Activated CD4-positive, alpha-beta memory T cell treated with anti-CD3 and anti-CD28 coated beads, Interleukin-2, amount 10 ng/mL, durations not matched to agents 7 days and 5 days (primary cell): ENCODE results near the gene ADAD2. TPM values are rescaled to one million over a fixed set of nuclear protein-coding genes. Genes with fewer than 3 reads are reported as not detected.
A peak's percentile ranks its signal among the peaks of the same experiment; 100 is the strongest.

Source experiments
- CTCF ChIA-PET: fragments of 350-600 bp; sonication (Branson Sonifier 250); formaldehyde crosslinking; loops from one replicate; lab custom pipeline; 2021; ENCODE audit warnings: antibody characterized with exemption, inconsistent platforms; lab: Charles Lee
- POLR2A ChIA-PET: fragments of 350-600 bp; sonication (Branson Sonifier 250); formaldehyde crosslinking; loops from one replicate; lab custom pipeline; 2021; ENCODE audit warnings: antibody characterized with exemption; lab: Charles Lee
- DNase-seq: peaks from one replicate; pipeline ENCODE4 v3.0.0-alpha.2; 2020
- H3K27ac Mint-ChIP-seq: one replicate; pipeline ENCODE4 v1.8.0; 2021; ENCODE audit warnings: mild to moderate bottlenecking, mixed read lengths
- H3K27me3 Mint-ChIP-seq: one replicate; pipeline ENCODE4 v1.8.0; 2021; ENCODE audit warnings: mixed read lengths
- H3K36me3 Mint-ChIP-seq: one replicate; pipeline ENCODE4 v1.8.0; 2021; ENCODE audit warnings: low read depth, mixed read lengths
- H3K4me1 Mint-ChIP-seq: one replicate; pipeline ENCODE4 v1.8.0; 2021; ENCODE audit warnings: mixed read lengths
- H3K4me3 Mint-ChIP-seq: one replicate; pipeline ENCODE4 v1.8.0; 2021; ENCODE audit warnings: mild to moderate bottlenecking, mixed read lengths
- H3K9me3 Mint-ChIP-seq: one replicate; pipeline ENCODE4 v1.8.0; 2021; ENCODE audit warnings: mixed read lengths
- total RNA-seq, 2 experiments: library from RNA; stranded (reverse); gene quantifications; one replicate each; pipeline ENCODE4 v1.2.3, GENCODE V29; 2021

The ADAD2 gene
- total RNA-seq, 2 experiments from 2014 or later, result not detected

- Mint-ChIP-seq H3K36me3 (peaks cover 15% of the 10 kb centered on the region), H3K4me3 (no peak overlapping the region), H3K27ac (no peak overlapping the region), H3K9me3 (no peaks in the 10 kb centered on the region), H3K27me3 (peaks cover 9% of the 10 kb centered on the region), H3K4me1 (peaks cover 2% of the 10 kb centered on the region)
- ChIA-PET CTCF (no interaction called here), POLR2A (interaction anchor here (0.6 kb wide), 1 partner anchor 10 kb away, joined by 4 read pairs; no protein-coding TSS in a partner anchor)
- DNase-seq, result no peak
Observed at GRCh38 chr16:84178892-84179611, 11.9 kb upstream of the ADAD2 start.

- Mint-ChIP-seq H3K36me3 (peaks cover 18% of the 10 kb centered on the region), H3K4me3 (no peak overlapping the region), H3K27me3 (peaks cover 5% of the 10 kb centered on the region), H3K9me3 (no peaks in the 10 kb centered on the region), H3K4me1 (peaks cover 6% of the 10 kb centered on the region), H3K27ac (no peak overlapping the region)
- POLR2A ChIA-PET, result no interaction called here
- CTCF ChIA-PET, result no interaction called here
- DNase-seq, result no peak
Observed at GRCh38 chr16:84179612-84180320, 11.2 kb upstream of the ADAD2 start.

GRCh38 chr16:84180519-84181140, 10.3 kb upstream of the ADAD2 start:
- ChIA-PET POLR2A (no interaction called here), CTCF (no interaction called here)
- DNase-seq, result no peak
- H3K4me3 Mint-ChIP-seq, result no peak overlapping the region
- H3K9me3 Mint-ChIP-seq, result no peaks in the 10 kb centered on the region
- no peak overlapping the region for H3K27ac Mint-ChIP-seq
- no peaks in the 10 kb centered on the region for H3K27me3 Mint-ChIP-seq
- H3K36me3 Mint-ChIP-seq, result peaks cover 20% of the 10 kb centered on the region
- peaks cover 13% of the 10 kb centered on the region for H3K4me1 Mint-ChIP-seq

- H3K4me1 Mint-ChIP-seq, result peaks cover 20% of the 10 kb centered on the region
- no peaks in the 10 kb centered on the region for H3K27me3 Mint-ChIP-seq
- no peak overlapping the region for H3K4me3 Mint-ChIP-seq
- CTCF ChIA-PET, result no interaction called here
- DNase-seq, result no peak
- no peaks in the 10 kb centered on the region for H3K9me3 Mint-ChIP-seq
- peaks cover 20% of the 10 kb centered on the region for H3K36me3 Mint-ChIP-seq
- POLR2A ChIA-PET, result interaction anchor here (0.9 kb wide), 1 partner anchor 8 kb away, joined by 3 read pairs; no protein-coding TSS in a partner anchor
- no peak overlapping the region for H3K27ac Mint-ChIP-seq
Observed at GRCh38 chr16:84181144-84181915, 9.6 kb upstream of the ADAD2 start.

GRCh38 chr16:84182104-84182503, 8.9 kb upstream of the ADAD2 start:
- Mint-ChIP-seq H3K36me3 (peaks cover 23% of the 10 kb centered on the region), H3K9me3 (no peaks in the 10 kb centered on the region), H3K27me3 (no peaks in the 10 kb centered on the region), H3K4me3 (no peak overlapping the region), H3K4me1 (peaks cover 22% of the 10 kb centered on the region), H3K27ac (no peak overlapping the region)
- ChIA-PET POLR2A (interaction anchor here (0.9 kb wide), 1 partner anchor 9 kb away, joined by 3 read pairs; no protein-coding TSS in a partner anchor), CTCF (interaction anchor here (1.5 kb wide), 1 partner anchor 94 kb away, joined by 3 read pairs; no protein-coding TSS in a partner anchor)
- no peak for DNase-seq

- DNase-seq, result no peak
- peaks cover 18% of the 10 kb centered on the region for H3K36me3 Mint-ChIP-seq
- POLR2A ChIA-PET, result interaction anchor here (0.9 kb wide), 1 partner anchor 10 kb away, joined by 3 read pairs; no protein-coding TSS in a partner anchor
- no peaks in the 10 kb centered on the region for H3K9me3 Mint-ChIP-seq
- no peak overlapping the region for H3K27ac Mint-ChIP-seq
- peaks cover 22% of the 10 kb centered on the region for H3K4me1 Mint-ChIP-seq
- H3K27me3 Mint-ChIP-seq, result no peaks in the 10 kb centered on the region
- CTCF ChIA-PET, result interaction anchor here (1.5 kb wide), 1 partner anchor 95 kb away, joined by 3 read pairs; no protein-coding TSS in a partner anchor
- H3K4me3 Mint-ChIP-seq, result no peak overlapping the region
Observed at GRCh38 chr16:84182680-84183571, 8.0 kb upstream of the ADAD2 start.

- H3K4me1 Mint-ChIP-seq, result peaks cover 22% of the 10 kb centered on the region
- CTCF ChIA-PET, result no interaction called here
- H3K27ac Mint-ChIP-seq, result no peak overlapping the region
- no peak overlapping the region for H3K4me3 Mint-ChIP-seq
- POLR2A ChIA-PET, result no interaction called here
- H3K36me3 Mint-ChIP-seq, result peaks cover 17% of the 10 kb centered on the region
- DNase-seq, result no peak
- H3K9me3 Mint-ChIP-seq, result no peaks in the 10 kb centered on the region
- H3K27me3 Mint-ChIP-seq, result no peaks in the 10 kb centered on the region
Observed at GRCh38 chr16:84183572-84183875, 7.4 kb upstream of the ADAD2 start.

GRCh38 chr16:84183911-84184591, 6.9 kb upstream of the ADAD2 start:
- POLR2A ChIA-PET, result no interaction called here
- Mint-ChIP-seq H3K4me3 (no peak overlapping the region), H3K27ac (no peak overlapping the region)

GRCh38 chr16:84184775-84185174, 6.2 kb upstream of the ADAD2 start:
- peaks cover 22% of the 10 kb centered on the region for H3K4me1 Mint-ChIP-seq
- peak overlapping the region; percentile 93 for H3K4me3 Mint-ChIP-seq
- CTCF ChIA-PET, result interaction anchor here (1.0 kb wide), 1 partner anchor 100 kb away, joined by 3 read pairs; no protein-coding TSS in a partner anchor
- peak overlapping the region; percentile 40 for H3K27ac Mint-ChIP-seq
- POLR2A ChIA-PET, result no interaction called here
- H3K27me3 Mint-ChIP-seq, result no peaks in the 10 kb centered on the region
- DNase-seq, result no peak
- H3K36me3 Mint-ChIP-seq, result peaks cover 17% of the 10 kb centered on the region
- no peaks in the 10 kb centered on the region for H3K9me3 Mint-ChIP-seq

More at GRCh38 chr16:84183911-84184591, 6.9 kb upstream of the ADAD2 start:
- Mint-ChIP-seq H3K4me1 (peaks cover 22% of the 10 kb centered on the region), H3K36me3 (peaks cover 17% of the 10 kb centered on the region), H3K9me3 (no peaks in the 10 kb centered on the region), H3K27me3 (no peaks in the 10 kb centered on the region)
- CTCF ChIA-PET, result interaction anchor here (1.0 kb wide), 1 partner anchor 99 kb away, joined by 3 read pairs; no protein-coding TSS in a partner anchor
- DNase-seq, result no peak

- peak; percentile 92 for DNase-seq
- no peaks in the 10 kb centered on the region for H3K27me3 Mint-ChIP-seq
- H3K4me1 Mint-ChIP-seq, result peaks cover 22% of the 10 kb centered on the region
- H3K9me3 Mint-ChIP-seq, result no peaks in the 10 kb centered on the region
- peaks cover 17% of the 10 kb centered on the region for H3K36me3 Mint-ChIP-seq
- CTCF ChIA-PET, result interaction anchor here (0.5 to 3.4 kb wide), 52 partner anchors 8 to 840 kb away, joined by 3 to 58 read pairs (median 4); partner anchors contain the start of genes DNAAF1, HSDL1, KIAA0513 and MBTPS1
- POLR2A ChIA-PET, result interaction anchor here (0.6 to 2.6 kb wide), 7 partner anchors 11 to 107 kb away, joined by 3 to 20 read pairs (median 6); partner anchors contain the start of genes DNAAF1, HSDL1 and MBTPS1
- H3K27ac Mint-ChIP-seq, result peak within 1 kb of the TSS; percentile 87
- H3K4me3 Mint-ChIP-seq, result peak within 1 kb of the TSS; percentile 93
Observed at GRCh38 chr16:84186685-84187437, 4.1 kb upstream of the ADAD2 start, which contains the start of gene TAF1C. TAF1C (minus strand) TSS chr16:84187057; CDS start chr16:84184988, 2,069 bp downstream.
